IMR-90 (cell line): ENCODE measurements around the gene HOXA2. TPM values are rescaled to one million over a fixed set of nuclear protein-coding genes. Genes with fewer than 3 reads are reported as not detected.

Source experiments
- ATAC-seq: fragments of 200-7000 bp; cut with Tn5 transposase; 2 replicates; pipeline ENCODE4 v1.9.1; 2020; ENCODE audit warnings: low read depth, mild to moderate bottlenecking, moderate library complexity
- BruUV-seq: library from RNA; stranded (reverse); fragments of 400-500 nt; replicated peaks from 2 replicates; lab custom pipeline; 2021; lab: Mats Ljungman, UMichigan
- CTCF ChIA-PET: fragments of 300-600 bp; formaldehyde crosslinking; extraction: SDS; loops from one replicate; lab custom pipeline; 2021; ENCODE audit warnings: antibody characterized with exemption; lab: Yijun Ruan, JAX
- POLR2A ChIA-PET: fragments of 300-600 bp; sonication (Branson Sonifier 250); formaldehyde crosslinking; loops from one replicate; lab custom pipeline; 2022; ENCODE audit warnings: antibody characterized with exemption; ENCODE audit not compliant: unreplicated experiment; lab: Charles Lee
- DNase-seq: peaks from one replicate; pipeline ENCODE4 v3.0.0; 2013
- H2AFZ ChIP-seq: replicated peaks from 2 replicates; pipeline ENCODE3; 2013; ENCODE audit warnings: low read length, mild to moderate bottlenecking; ENCODE audit not compliant: poor library complexity
- H2AK5ac ChIP-seq: 2 replicates; pipeline ENCODE4 v1.6.1; 2013; ENCODE audit warnings: low read depth, low read length, inconsistent platforms
- H2AK9ac ChIP-seq: replicated peaks from 2 replicates; pipeline ENCODE3; 2013; ENCODE audit warnings: mild to moderate bottlenecking, low read depth, low read length, moderate library complexity; ENCODE audit not compliant: poor library complexity
- H2BK120ac ChIP-seq: 2 replicates; pipeline ENCODE4 v1.6.1; 2013; ENCODE audit warnings: low read depth, low read length, inconsistent platforms
- H2BK15ac ChIP-seq: 3 replicates; pipeline ENCODE4 v1.6.1; 2013; ENCODE audit warnings: low read depth, low read length, inconsistent platforms
- H2BK20ac ChIP-seq: 2 replicates; pipeline ENCODE4 v1.6.1; 2013; ENCODE audit warnings: low read depth, mild to moderate bottlenecking, inconsistent platforms, low read length, moderate library complexity
- H2BK5ac ChIP-seq: 2 replicates; pipeline ENCODE4 v1.6.1; 2013; ENCODE audit warnings: mild to moderate bottlenecking, low read depth, low read length, inconsistent platforms; ENCODE audit not compliant: poor library complexity, severe bottlenecking
- H3K14ac ChIP-seq: replicated peaks from 2 replicates; pipeline ENCODE4 v1.6.1; 2013; ENCODE audit warnings: low read depth, low read length, inconsistent platforms
- H3K18ac ChIP-seq: 2 replicates; pipeline ENCODE4 v1.6.1; 2013; ENCODE audit warnings: low read depth, low read length, control low read depth
- H3K23ac ChIP-seq: 2 replicates; pipeline ENCODE4 v1.6.1; 2013; ENCODE audit warnings: low read depth, low read length, inconsistent platforms
- H3K27ac ChIP-seq: 2 replicates; pipeline ENCODE4 v1.5.1; 2013; ENCODE audit warnings: mild to moderate bottlenecking, control low read depth, low read length; ENCODE audit not compliant: insufficient read depth
- H3K27me3 ChIP-seq: 2 replicates; pipeline ENCODE4 v1.6.1; 2013; ENCODE audit warnings: low read length; ENCODE audit not compliant: control insufficient read depth, insufficient read depth
- H3K36me3 ChIP-seq: 2 replicates; pipeline ENCODE4 v1.6.1; 2013; ENCODE audit warnings: low read length, mixed read lengths; ENCODE audit not compliant: control insufficient read depth, insufficient read depth
- H3K4ac ChIP-seq: 2 replicates; pipeline ENCODE4 v1.6.1; 2013; ENCODE audit warnings: low read depth, low read length, inconsistent platforms
- H3K4me1 ChIP-seq: 2 replicates; pipeline ENCODE4 v1.6.1; 2013; ENCODE audit warnings: low read length, mixed read lengths; ENCODE audit not compliant: control insufficient read depth, insufficient read depth
- H3K4me2 ChIP-seq: 2 replicates; pipeline ENCODE4 v1.6.1; 2013; ENCODE audit warnings: low read depth, mild to moderate bottlenecking, control low read depth, low read length, moderate library complexity
- H3K4me3 ChIP-seq: 2 replicates; pipeline ENCODE4 v1.5.1; 2013; ENCODE audit warnings: low read depth, mild to moderate bottlenecking, control low read depth, low read length, moderate library complexity; ENCODE audit not compliant: insufficient read depth
- H3K56ac ChIP-seq: 2 replicates; pipeline ENCODE4 v1.6.1; 2013; ENCODE audit warnings: low read length, inconsistent platforms; ENCODE audit not compliant: insufficient read depth; ENCODE audit errors: extremely low read depth
- H3K79me1 ChIP-seq, 2 experiments: 2 replicates each; pipeline ENCODE4 v1.6.1; 2013; ENCODE audit warnings: low read length in 2 of 2, inconsistent platforms in 1 of 2, low read depth in 1 of 2
- H3K9ac ChIP-seq: 2 replicates; pipeline ENCODE4 v1.6.1; 2013; ENCODE audit warnings: low read depth, low read length, control low read depth
- H3K9me1 ChIP-seq: 2 replicates; pipeline ENCODE4 v1.6.1; 2013; ENCODE audit warnings: low read length, inconsistent platforms; ENCODE audit not compliant: insufficient read depth
- H3K9me3 ChIP-seq: 2 replicates; pipeline ENCODE4 v1.6.1; 2013; ENCODE audit warnings: low read length; ENCODE audit not compliant: control insufficient read depth, insufficient read depth
- H4K20me1 ChIP-seq: 2 replicates; pipeline ENCODE4 v1.6.1; 2013; ENCODE audit warnings: low read length, inconsistent platforms; ENCODE audit not compliant: insufficient read depth
- H4K5ac ChIP-seq: 2 replicates; pipeline ENCODE4 v1.6.1; 2013; ENCODE audit warnings: mild to moderate bottlenecking, low read depth, low read length, control low read depth
- H4K8ac ChIP-seq, 2 experiments: 2 replicates each; pipeline ENCODE4 v1.6.1; 2013; ENCODE audit warnings: low read depth in 2 of 2, low read length in 2 of 2, control low read depth in 1 of 2, inconsistent platforms in 1 of 2
- H4K91ac ChIP-seq: 2 replicates; pipeline ENCODE4 v1.6.1; 2013; ENCODE audit warnings: low read depth, low read length, inconsistent platforms; ENCODE audit not compliant: insufficient read depth
- BHLHE40 ChIP-seq: fragments of 150-350 bp; IDR thresholded peaks from 2 replicates; pipeline ENCODE4 v1.6.1; 2016; ENCODE audit warnings: mild to moderate bottlenecking, low read depth, low read length
- CHD1 ChIP-seq: IDR thresholded peaks from 2 replicates; pipeline ENCODE4 v1.6.1; 2012; ENCODE audit warnings: low read depth, low read length, improper control_type of control experiment
- CTCF ChIP-seq: conservative IDR thresholded peaks from 2 replicates; pipeline ENCODE4 v1.5.1; 2012; ENCODE audit warnings: mild to moderate bottlenecking, low read depth, low read length, improper control_type of control experiment
- MAFK ChIP-seq: IDR thresholded peaks from 2 replicates; pipeline ENCODE4 v1.6.1; 2012; ENCODE audit warnings: low read depth, low read length, improper control_type of control experiment
- MAZ ChIP-seq: IDR thresholded peaks from 2 replicates; pipeline ENCODE4 v1.6.1; 2012; ENCODE audit warnings: low read depth, mild to moderate bottlenecking, low read length, improper control_type of control experiment, moderate library complexity, borderline replicate concordance
- MXI1 ChIP-seq: IDR thresholded peaks from 2 replicates; pipeline ENCODE4 v1.6.1; 2012; ENCODE audit warnings: low read depth, mild to moderate bottlenecking, low read length, moderate library complexity, borderline replicate concordance
- NFE2L2 ChIP-seq: fragments of 150-350 bp; IDR thresholded peaks from 2 replicates; pipeline ENCODE4 v1.6.1; 2016; ENCODE audit warnings: low read depth, mild to moderate bottlenecking, low read length
- POLR2A ChIP-seq: IDR thresholded peaks from 2 replicates; pipeline ENCODE4 v1.6.1; 2012; ENCODE audit warnings: mild to moderate bottlenecking, low read depth, low read length
- RAD21 ChIP-seq: IDR thresholded peaks from 2 replicates; pipeline ENCODE4 v1.6.1; 2012; ENCODE audit warnings: low read length, improper control_type of control experiment
- RCOR1 ChIP-seq: IDR thresholded peaks from 2 replicates; pipeline ENCODE4 v1.6.1; 2012; ENCODE audit warnings: mild to moderate bottlenecking, low read length, improper control_type of control experiment; ENCODE audit not compliant: insufficient replicate concordance
- RFX5 ChIP-seq: IDR thresholded peaks from 2 replicates; pipeline ENCODE4 v1.8.0; 2012; ENCODE audit warnings: low read depth, mild to moderate bottlenecking, low read length, moderate library complexity
- SMC3 ChIP-seq: fragments of 150-350 bp; IDR thresholded peaks from 2 replicates; pipeline ENCODE4 v1.6.1; 2016; ENCODE audit warnings: low read depth, mild to moderate bottlenecking, antibody characterized with exemption, low read length, moderate library complexity
- WGBS, 2 experiments: methylation state at CpG; one replicate each; pipeline versions ENCODE4 v1.1.5 to v1.1.7; 2013; ENCODE audit warnings: missing lambda C conversion rate in 2 of 2; ENCODE audit not compliant: insufficient read length in 1 of 2; ENCODE audit errors: extremely low coverage in 2 of 2; 5-methylcytosine and 5-hydroxymethylcytosine counted together
- dilution Hi-C: fragments of 300-500 bp; cut with HindIII; formaldehyde crosslinking; loops from one replicate; pipeline ENCODE4 v1.14.3; 2018; ENCODE audit warnings: low sequenced_read_pairs; ENCODE audit not compliant: unreplicated experiment
- in situ Hi-C: fragments of 300-500 bp; cut with MboI; formaldehyde crosslinking; loops from 3 replicates; pipeline ENCODE4 v1.14.3; 2019; ENCODE audit warnings: low sequenced_read_pairs, inconsistent platforms, mixed read lengths
- intact Hi-C: fragments of 100-400 bp; cut with micrococcal nuclease; formaldehyde crosslinking; loops from 2 replicates; pipeline ENCODE4 v1.10.0; 2022
- polyA plus RNA-seq, 3 experiments: library from polyadenylated mRNA; depleted of rRNA; stranded (reverse); fragments of >200 nt; gene quantifications; 2 replicates each; pipeline ENCODE4 v1.2.3, GENCODE V29; 2012; ENCODE audit warnings: low replicate concordance in 1 of 3
- total RNA-seq: library from RNA; depleted of rRNA; stranded (reverse); fragments of >200 nt; gene quantifications from 2 replicates; pipeline ENCODE4 v1.2.3, GENCODE V29; 2012
- TF ChIP-seq, protein P1 (sequence below): fragments of 150-350 bp; IDR thresholded peaks from 2 replicates; pipeline ENCODE4 v1.6.1; 2017; ENCODE audit warnings: mild to moderate bottlenecking, antibody characterized with exemption, low read length, low read depth
- TF ChIP-seq, protein P2 (sequence below): fragments of 150-350 bp; IDR thresholded peaks from 2 replicates; pipeline ENCODE4 v1.6.1; 2016; ENCODE audit warnings: low read depth, mild to moderate bottlenecking, low read length, moderate library complexity, borderline replicate concordance

Gene HOXA2
- total and polyA plus RNA-seq, 2 of the 4 experiments (the other 2 are of a cell fraction): 1.6 to 3.9 TPM

- Histone ChIP-seq H3K9me3 (no peaks in the 10 kb centered on the region), H3K4ac (no peak overlapping the region), H4K20me1 (peaks cover 3% of the 10 kb centered on the region), H3K56ac (no peak overlapping the region), H4K91ac (no peak overlapping the region), H3K9me1 (no peaks in the 10 kb centered on the region), H2BK120ac (no peak overlapping the region), H3K79me1 (peaks cover 10 to 16% of the 10 kb centered on the region in 2 experiments; a peak in 3 of 4 replicates), H3K18ac (no peak overlapping the region), H2AK9ac (no peak overlapping the region), H3K4me2 (no peak overlapping the region), H2BK20ac (no peak overlapping the region), H3K27ac (no peak overlapping the region), H4K5ac (no peak overlapping the region), H3K36me3 (no peaks in the 10 kb centered on the region), H3K23ac (no peak overlapping the region), H3K14ac (no peak overlapping the region), H3K27me3 (peaks cover 4% of the 10 kb centered on the region; the same call in 1 of the 2 replicates), H3K4me1 (no peaks in the 10 kb centered on the region), H4K8ac (no peak overlapping the region), H2AK5ac (no peak overlapping the region), H2BK15ac (no peak overlapping the region), H3K9ac (no peak overlapping the region), H2BK5ac (no peak overlapping the region), H3K4me3 (no peak overlapping the region), H2AFZ (no peak overlapping the region)
- dilution Hi-C loops (no loop called here), in situ Hi-C loops (no loop called here), intact Hi-C loops (no loop called here)
- no TSS peak for BruUV-seq
- WGBS, 2 experiments: 83% methylated on average over 1 of the region's 9 CpGs; no CpG with 5 or more reads in 1 of the 2 experiments
- ATAC-seq (no peak), DNase-seq (no peak)
- ChIA-PET CTCF (interaction anchor here (0.7 kb wide), 1 partner anchor 397 kb away, joined by 3 read pairs; no protein-coding TSS in a partner anchor), POLR2A (no interaction called here)
- no peak for TF ChIP-seq RAD21
- TF ChIP-seq, protein P1, sequence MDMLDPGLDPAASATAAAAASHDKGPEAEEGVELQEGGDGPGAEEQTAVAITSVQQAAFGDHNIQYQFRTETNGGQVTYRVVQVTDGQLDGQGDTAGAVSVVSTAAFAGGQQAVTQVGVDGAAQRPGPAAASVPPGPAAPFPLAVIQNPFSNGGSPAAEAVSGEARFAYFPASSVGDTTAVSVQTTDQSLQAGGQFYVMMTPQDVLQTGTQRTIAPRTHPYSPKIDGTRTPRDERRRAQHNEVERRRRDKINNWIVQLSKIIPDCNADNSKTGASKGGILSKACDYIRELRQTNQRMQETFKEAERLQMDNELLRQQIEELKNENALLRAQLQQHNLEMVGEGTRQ: no peak
- TF ChIP-seq CHD1: no peak
- no peak for TF ChIP-seq CTCF
- no peak for TF ChIP-seq BHLHE40
- TF ChIP-seq RFX5: no peak
- no peak for TF ChIP-seq MXI1
- no peak for TF ChIP-seq MAFK
- TF ChIP-seq RCOR1: no peak
- TF ChIP-seq POLR2A: no peak
- TF ChIP-seq MAZ: no peak
- TF ChIP-seq, protein P2, sequence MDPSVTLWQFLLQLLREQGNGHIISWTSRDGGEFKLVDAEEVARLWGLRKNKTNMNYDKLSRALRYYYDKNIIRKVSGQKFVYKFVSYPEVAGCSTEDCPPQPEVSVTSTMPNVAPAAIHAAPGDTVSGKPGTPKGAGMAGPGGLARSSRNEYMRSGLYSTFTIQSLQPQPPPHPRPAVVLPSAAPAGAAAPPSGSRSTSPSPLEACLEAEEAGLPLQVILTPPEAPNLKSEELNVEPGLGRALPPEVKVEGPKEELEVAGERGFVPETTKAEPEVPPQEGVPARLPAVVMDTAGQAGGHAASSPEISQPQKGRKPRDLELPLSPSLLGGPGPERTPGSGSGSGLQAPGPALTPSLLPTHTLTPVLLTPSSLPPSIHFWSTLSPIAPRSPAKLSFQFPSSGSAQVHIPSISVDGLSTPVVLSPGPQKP: no peak
- TF ChIP-seq SMC3: no peak
- TF ChIP-seq NFE2L2: no peak
Measured at GRCh38 chr7:27091941-27092818, 10.3 kb downstream of the HOXA2 start.
